HCT116 (cell line): ENCODE measurements around the gene EEF1A2. TPM values are rescaled to one million over a fixed set of nuclear protein-coding genes. Genes with fewer than 3 reads are reported as not detected.

Experiments
- ATAC-seq: fragments of 200-7000 bp; cut with Tn5 transposase; 2 replicates; pipeline ENCODE4 v1.9.1; 2020; ENCODE audit warnings: mild to moderate bottlenecking, moderate library complexity
- BruUV-seq: library from RNA; stranded (reverse); fragments of 400-500 nt; replicated peaks from 2 replicates; lab custom pipeline; 2021; lab: Mats Ljungman, UMichigan
- CTCF ChIA-PET: fragments of 300-600 bp; sonication (Branson Sonifier 250); formaldehyde crosslinking; loops from one replicate; lab custom pipeline; 2021; ENCODE audit warnings: antibody characterized with exemption; lab: Charles Lee
- POLR2A ChIA-PET: fragments of 300-600, 350-600 bp; sonication (Branson Sonifier 250); formaldehyde crosslinking; loops from one replicate; lab custom pipeline; 2021; ENCODE audit warnings: antibody characterized with exemption; lab: Charles Lee
- RAD21 ChIA-PET, 2 experiments: fragments of 300-600 bp; sonication (Branson Sonifier 250); formaldehyde crosslinking; loops; one replicate each; lab custom pipeline; 2023; ENCODE audit warnings: low total read pairs in 2 of 2; ENCODE audit not compliant: uncharacterized antibody in 2 of 2, unreplicated experiment in 2 of 2, low non-redundant PET in 1 of 2; lab: Charles Lee
- DNase-seq: peaks from one replicate; pipeline ENCODE4 v3.0.0-alpha.2; 2010; ENCODE audit warnings: low read depth, low spot score
- H2AFZ ChIP-seq: fragments of 200-600 bp; shearing (Covaris generic), sonication (generic); 2 replicates; pipeline ENCODE4 v1.6.1; 2017; ENCODE audit warnings: low read depth, mixed run types, mixed read lengths, antibody characterized with exemption, low read length; ENCODE audit not compliant: poor library complexity, severe bottlenecking
- H3K27ac ChIP-seq: 2 replicates; pipeline ENCODE4 v1.5.1; 2012; ENCODE audit warnings: low read depth, low read length
- H3K27me3 ChIP-seq: fragments of 200-600 bp; sonication (generic); 2 replicates; pipeline ENCODE4 v1.6.1; 2016; ENCODE audit warnings: mixed run types, low read length, mixed read lengths; ENCODE audit not compliant: insufficient read depth
- H3K36me3 ChIP-seq, 2 experiments: fragments of 200-500 bp in 1 of 2; fragments of 200-600 bp in 1 of 2; sonication (Bioruptor generic) in 1 of 2; sonication (generic) in 1 of 2; 2 replicates each; pipeline versions ENCODE4 v1.5.1 to v1.6.1; 2014 to 2016; ENCODE audit warnings: low read length in 2 of 2, inconsistent platforms in 1 of 2, mixed read lengths in 1 of 2, mixed run types in 1 of 2; ENCODE audit not compliant: insufficient read depth in 2 of 2, control insufficient read depth in 1 of 2
- H3K4me1 ChIP-seq, 2 experiments: fragments of 200-600 bp in 1 of 2; sonication (generic) in 1 of 2; 2 replicates each; pipeline versions ENCODE4 v1.5.1 to v1.6.1; 2012 to 2017; ENCODE audit warnings: low read length in 2 of 2, inconsistent platforms in 1 of 2, mild to moderate bottlenecking in 1 of 2, mixed read lengths in 1 of 2, mixed run types in 1 of 2, moderate library complexity in 1 of 2; ENCODE audit not compliant: insufficient read depth in 2 of 2, control insufficient read depth in 1 of 2
- H3K4me2 ChIP-seq: fragments of 200-600 bp; sonication (generic); 2 replicates; pipeline ENCODE4 v1.6.1; 2017; ENCODE audit warnings: mixed run types, low read length, mixed read lengths
- H3K4me3 ChIP-seq, 2 experiments: fragments of 200-600 bp in 1 of 2; sonication (generic) in 1 of 2; replicated peaks in 1 of 2; 2 replicates each; pipeline ENCODE4 v1.5.1; 2011 to 2016; ENCODE audit warnings: low read length in 2 of 2, control low read depth in 1 of 2, low read depth in 1 of 2, mild to moderate bottlenecking in 1 of 2, mixed read lengths in 1 of 2, mixed run types in 1 of 2
- H3K79me2 ChIP-seq: fragments of 200-600 bp; sonication (generic); 2 replicates; pipeline ENCODE4 v1.6.1; 2017; ENCODE audit warnings: mild to moderate bottlenecking, mixed run types, low read length, moderate library complexity, mixed read lengths; ENCODE audit not compliant: insufficient read depth
- H3K9ac ChIP-seq: fragments of 200-600 bp; sonication (generic); 2 replicates; pipeline ENCODE4 v1.6.1; 2016; ENCODE audit warnings: low read length, mixed read lengths
- H3K9me2 ChIP-seq: fragments of 200-600 bp; sonication (generic), shearing (Covaris generic); 2 replicates; pipeline ENCODE4 v1.6.1; 2017; ENCODE audit warnings: mixed run types, mild to moderate bottlenecking, moderate library complexity; ENCODE audit not compliant: insufficient read depth
- H3K9me3 ChIP-seq, 2 experiments: fragments of 200-500 bp in 1 of 2; fragments of 200-600 bp in 1 of 2; sonication (Bioruptor generic) in 1 of 2; sonication (generic) in 1 of 2; 2 replicates each; pipeline ENCODE4 v1.6.1; 2014 to 2017; ENCODE audit warnings: low read length in 2 of 2, mixed read lengths in 2 of 2, inconsistent platforms in 1 of 2, low read depth in 1 of 2, mild to moderate bottlenecking in 1 of 2, mixed run types in 1 of 2, moderate library complexity in 1 of 2; ENCODE audit not compliant: control insufficient read depth in 1 of 2, insufficient read depth in 1 of 2
- H4K20me1 ChIP-seq: fragments of 200-600 bp; sonication (generic), shearing (Covaris generic); 2 replicates; pipeline ENCODE4 v1.6.1; 2017; ENCODE audit warnings: mixed run types, mild to moderate bottlenecking, moderate library complexity; ENCODE audit not compliant: insufficient read depth
- CBX3 ChIP-seq: IDR thresholded peaks from 2 replicates; pipeline ENCODE4 v1.6.1; 2012; ENCODE audit warnings: low read depth
- EGR1 ChIP-seq: IDR thresholded peaks from 2 replicates; pipeline ENCODE4 v1.6.1; 2012; ENCODE audit warnings: low read depth
- JUND ChIP-seq: IDR thresholded peaks from 2 replicates; pipeline ENCODE4 v1.6.1; 2012
- POLR2A ChIP-seq: IDR thresholded peaks from 2 replicates; pipeline ENCODE4 v1.7.0; 2011; ENCODE audit warnings: borderline replicate concordance; ENCODE audit not compliant: insufficient read depth, insufficient read length; ENCODE audit errors: extremely low read depth
- RAD21 ChIP-seq: IDR thresholded peaks from 2 replicates; pipeline ENCODE4 v1.6.1; 2012; ENCODE audit warnings: low read depth, mild to moderate bottlenecking
- SIN3A ChIP-seq: IDR thresholded peaks from 2 replicates; pipeline ENCODE4 v1.6.1; 2012; ENCODE audit warnings: low read depth
- SRF ChIP-seq: IDR thresholded peaks from 2 replicates; pipeline ENCODE4 v1.6.1; 2012; ENCODE audit warnings: low read depth
- YY1 ChIP-seq: IDR thresholded peaks from 2 replicates; pipeline ENCODE4 v1.6.1; 2011; ENCODE audit warnings: low read length, low read depth, moderate library complexity, mild to moderate bottlenecking; ENCODE audit not compliant: insufficient replicate concordance; ENCODE audit errors: extremely low read depth
- ZNF274 ChIP-seq: fragments of 200-500 bp; sonication (Bioruptor generic); IDR thresholded peaks from 2 replicates; pipeline ENCODE4 v1.6.1; 2014; ENCODE audit warnings: mild to moderate bottlenecking, low read depth, low read length, inconsistent platforms
- intact Hi-C: fragments of 100-400 bp; cut with micrococcal nuclease; formaldehyde crosslinking; loops from 2 replicates; pipeline ENCODE4 v1.10.0; 2022
- total RNA-seq: library from RNA; stranded (reverse); gene quantifications from one replicate; pipeline ENCODE4 v1.2.1, GENCODE V29; 2021; ENCODE audit not compliant: unreplicated experiment
- TF ChIP-seq, protein P1 (sequence below): IDR thresholded peaks from 2 replicates; pipeline ENCODE4 v1.6.1; 2012

Gene EEF1A2
- total RNA-seq, 1 experiment from 2014 or later, result 454 TPM

GRCh38 chr20:63469019-63469712, 29.7 kb downstream of the EEF1A2 start:
- DNase-seq, result no peak
- Histone ChIP-seq H4K20me1 (no peaks in the 10 kb centered on the region), H3K27me3 (no peaks in the 10 kb centered on the region), H2AFZ (no peak overlapping the region), H3K36me3 (no peaks in the 10 kb centered on the region), H3K9me3 (no peaks in the 10 kb centered on the region), H3K4me3 (no peak overlapping the region), H3K9me2 (no peaks in the 10 kb centered on the region), H3K4me2 (no peak overlapping the region), H3K27ac (no peak overlapping the region), H3K79me2 (peaks cover 63% of the 10 kb centered on the region), H3K4me1 (peaks cover 0 to 14% of the 10 kb centered on the region in 2 experiments; a peak in 1 of 4 replicates), H3K9ac (no peak overlapping the region)
- BruUV-seq, result no TSS peak
- ATAC-seq, result no peak
- ChIA-PET CTCF (no interaction called here), RAD21 (no interaction called here), POLR2A (no interaction called here)
- TF ChIP-seq YY1 (no peak), SRF (no peak), EGR1 (no peak), JUND (no peak), RAD21 (no peak), ZNF274 (no peak), CBX3 (no peak), POLR2A (no peak)
- intact Hi-C loops, result no loop called here

DNA sequence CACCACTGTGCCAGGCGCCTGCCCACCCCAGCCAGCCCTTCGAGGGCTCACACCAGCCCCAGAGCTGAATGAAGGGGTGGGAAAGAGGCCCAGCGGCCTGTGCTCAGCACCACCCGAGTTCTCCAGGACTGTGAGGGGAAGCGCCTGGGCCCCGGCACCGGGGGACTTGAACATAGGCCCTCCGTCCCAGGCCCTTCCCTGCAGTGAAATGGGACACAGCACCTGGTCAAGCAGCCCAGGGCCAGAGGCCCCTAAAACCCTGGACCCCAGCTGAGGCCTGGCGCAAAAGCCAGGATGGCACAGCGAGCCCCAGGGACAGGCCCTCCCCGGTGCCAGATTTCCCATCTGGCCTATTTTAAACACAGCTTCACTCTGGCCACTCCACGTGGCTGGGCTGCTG, 30.5 kb downstream of the EEF1A2 start:
- no peak for DNase-seq
- Histone ChIP-seq H3K4me2 (no peak overlapping the region), H3K9ac (no peak overlapping the region), H2AFZ (no peak overlapping the region), H3K4me1 (peaks cover 4 to 19% of the 10 kb centered on the region in 2 experiments; a peak in 2 of 4 replicates), H3K9me3 (no peaks in the 10 kb centered on the region), H4K20me1 (no peaks in the 10 kb centered on the region)
- POLR2A ChIA-PET, result no interaction called here
- ATAC-seq, result no peak
- CTCF ChIA-PET, result no interaction called here
- RAD21 ChIA-PET, result no interaction called here
- intact Hi-C loops, result no loop called here
- TF ChIP-seq SRF, result no peak
- TF ChIP-seq SIN3A, result no peak
- TF ChIP-seq, protein P1, sequence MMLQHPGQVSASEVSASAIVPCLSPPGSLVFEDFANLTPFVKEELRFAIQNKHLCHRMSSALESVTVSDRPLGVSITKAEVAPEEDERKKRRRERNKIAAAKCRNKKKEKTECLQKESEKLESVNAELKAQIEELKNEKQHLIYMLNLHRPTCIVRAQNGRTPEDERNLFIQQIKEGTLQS, result no peak
- TF ChIP-seq, all 23 proteins: peak for 0
- no TSS peak for BruUV-seq
- no peak overlapping the region for H3K27ac ChIP-seq
- H3K79me2 ChIP-seq, result peaks cover 71% of the 10 kb centered on the region
- no peak overlapping the region for H3K4me3 ChIP-seq
- H3K27me3 ChIP-seq, result no peaks in the 10 kb centered on the region
- no peaks in the 10 kb centered on the region for H3K9me2 ChIP-seq
- no peaks in the 10 kb centered on the region for H3K36me3 ChIP-seq
